Calu3 (cell line): ENCODE results near the gene KRTAP5-5. TPM values are rescaled to one million over a fixed set of nuclear protein-coding genes. Genes with fewer than 3 reads are reported as not detected.
"Not testable (repeated sequence)": the region's sequence is repeated elsewhere in the genome, so short reads cannot be mapped to it uniquely, and the experiment has no call there.

ENCODE experiments used
- Bru-seq: library from RNA; stranded (reverse); fragments of 400-500 nt; gene quantifications from one replicate; lab custom pipeline; 2021; lab: Mats Ljungman, UMichigan
- BruChase-seq, 2 experiments: library from RNA; stranded (reverse); fragments of 400-500 nt; gene quantifications; one replicate each; lab custom pipeline; 2021; lab: Mats Ljungman, UMichigan
- BruUV-seq: library from RNA; stranded (reverse); fragments of 400-500 nt; replicated peaks from 2 replicates; lab custom pipeline; 2021; lab: Mats Ljungman, UMichigan
- CTCF ChIA-PET: fragments of 300-600 bp; sonication (Branson Sonifier 250); formaldehyde crosslinking; loops from one replicate; lab custom pipeline; 2022; ENCODE audit warnings: antibody characterized with exemption; lab: Charles Lee
- DNase-seq: peaks from one replicate; pipeline ENCODE4 v3.0.0; 2022
- H3K27ac Mint-ChIP-seq: one replicate; pipeline ENCODE4 v1.8.0; 2022; ENCODE audit warnings: mixed read lengths; ENCODE audit not compliant: unreplicated experiment
- H3K27me3 Mint-ChIP-seq: one replicate; pipeline ENCODE4 v1.8.0; 2022; ENCODE audit warnings: mixed read lengths; ENCODE audit not compliant: unreplicated experiment
- H3K36me3 Mint-ChIP-seq: one replicate; pipeline ENCODE4 v1.8.0; 2022; ENCODE audit warnings: mild to moderate bottlenecking, moderate library complexity, mixed read lengths; ENCODE audit not compliant: insufficient read depth, unreplicated experiment
- H3K4me1 Mint-ChIP-seq: one replicate; pipeline ENCODE4 v1.8.0; 2022; ENCODE audit warnings: mild to moderate bottlenecking, low read depth, mixed read lengths; ENCODE audit not compliant: unreplicated experiment
- H3K4me3 Mint-ChIP-seq: one replicate; pipeline ENCODE4 v1.8.0; 2022; ENCODE audit warnings: mild to moderate bottlenecking, low read depth, moderate library complexity, mixed read lengths; ENCODE audit not compliant: unreplicated experiment
- H3K9me3 Mint-ChIP-seq: one replicate; pipeline ENCODE4 v1.8.0; 2022; ENCODE audit warnings: low read depth, mixed read lengths; ENCODE audit not compliant: unreplicated experiment
- CTCF ChIP-seq: fragments of 200-600 bp; IDR thresholded peaks from one replicate; pipeline ENCODE4 v1.8.0; 2022; ENCODE audit warnings: antibody characterized with exemption; ENCODE audit not compliant: unreplicated experiment
- intact Hi-C: fragments of 100-400 bp; cut with micrococcal nuclease; formaldehyde crosslinking; loops from one replicate; pipeline ENCODE4 v1.10.0; 2022; ENCODE audit not compliant: unreplicated experiment
- long read RNA-seq: library from polyadenylated mRNA; stranded (forward); transcript quantifications from one replicate; pipeline ENCODE4 v2.0.0, GENCODE V29; 2022
- total RNA-seq: library from RNA; stranded (reverse); gene quantifications from 2 replicates; pipeline ENCODE4 v1.2.3, GENCODE V29; 2022

KRTAP5-5 gene
- total RNA-seq, result not detected in 2 replicates
- Bru-seq, nascent RNA, result not detected
- BruChase-seq, experiment 1, labeled RNA remaining after a 6-hour chase, result not detected
- BruChase-seq, experiment 2, labeled RNA remaining after a 2-hour chase, result not detected
- long read RNA-seq, result 0 reads

GRCh38 chr11:1629326-1630185, at the start of gene KRTAP5-5:
KRTAP5-5 (plus strand) TSS chr11:1629775; CDS start chr11:1629841, 66 bp downstream.
- no peaks in the 10 kb centered on the region for H3K36me3 Mint-ChIP-seq
- CTCF ChIA-PET, result no interaction called here
- no peak for DNase-seq
- H3K27ac Mint-ChIP-seq, result no peak within 1 kb of the TSS
- H3K27me3 Mint-ChIP-seq, result peaks cover 82% of the 10 kb centered on the region
- no peaks in the 10 kb centered on the region for H3K4me1 Mint-ChIP-seq
- no peak within 1 kb of the TSS for H3K4me3 Mint-ChIP-seq
- H3K9me3 Mint-ChIP-seq, result no peaks in the 10 kb centered on the region
- BruUV-seq, result no TSS peak
- TF ChIP-seq CTCF, result no peak
- intact Hi-C loops, result no loop called here

- no peaks in the 10 kb centered on the region for H3K4me1 Mint-ChIP-seq
- intact Hi-C loops, result no loop called here
- H3K9me3 Mint-ChIP-seq, result peaks cover 3% of the 10 kb centered on the region
These were observed 47.6 kb upstream of the KRTAP5-5 start for GRCh38 chr11:1581976-1582375.

GRCh38 chr11:1582909-1583308, 46.7 kb upstream of the KRTAP5-5 start:
- H3K27me3 Mint-ChIP-seq, DNase-seq, H3K27ac Mint-ChIP-seq, H3K36me3 Mint-ChIP-seq, H3K4me1 Mint-ChIP-seq, intact Hi-C loops, BruUV-seq, H3K9me3 Mint-ChIP-seq, H3K4me3 Mint-ChIP-seq: not testable (repeated sequence)
- CTCF ChIA-PET, result interaction anchor here (0.6 to 1.5 kb wide), 2 partner anchors 9 to 541 kb away, joined by 3 to 5 read pairs; no protein-coding TSS in a partner anchor

More at GRCh38 chr11:1581976-1582375, 47.6 kb upstream of the KRTAP5-5 start:
- no peak for TF ChIP-seq CTCF
- H3K27me3 Mint-ChIP-seq, result no peaks in the 10 kb centered on the region
- BruUV-seq, result no TSS peak
- H3K27ac Mint-ChIP-seq, result no peak overlapping the region
- no peak for DNase-seq
- peaks cover 4% of the 10 kb centered on the region for H3K36me3 Mint-ChIP-seq
- CTCF ChIA-PET, result interaction anchor here (1.5 kb wide), 1 partner anchor 8 kb away, joined by 5 read pairs; no protein-coding TSS in a partner anchor
- no peak overlapping the region for H3K4me3 Mint-ChIP-seq

GRCh38 chr11:1584661-1585370, 44.8 kb upstream of the KRTAP5-5 start, which contains the start of gene KRTAP5-1:
KRTAP5-1 (minus strand) TSS chr11:1585283; CDS start chr11:1585249, 34 bp downstream.
- CTCF ChIA-PET, H3K9me3 Mint-ChIP-seq, H3K4me1 Mint-ChIP-seq, intact Hi-C loops, DNase-seq, H3K4me3 Mint-ChIP-seq, H3K27ac Mint-ChIP-seq, BruUV-seq, H3K36me3 Mint-ChIP-seq: not testable (repeated sequence)
- peaks cover 11% of the 10 kb centered on the region for H3K27me3 Mint-ChIP-seq

GRCh38 chr11:1586699-1587098, 42.9 kb upstream of the KRTAP5-5 start:
- Mint-ChIP-seq H3K9me3 (no peaks in the 10 kb centered on the region), H3K27me3 (peaks cover 11% of the 10 kb centered on the region), H3K4me3 (no peak overlapping the region), H3K36me3 (no peaks in the 10 kb centered on the region), H3K27ac (no peak overlapping the region), H3K4me1 (peaks cover 7% of the 10 kb centered on the region)
- intact Hi-C loops, result no loop called here
- TF ChIP-seq CTCF, result no peak
- BruUV-seq, result no TSS peak
- CTCF ChIA-PET, result no interaction called here
- DNase-seq, result no peak

DNA sequence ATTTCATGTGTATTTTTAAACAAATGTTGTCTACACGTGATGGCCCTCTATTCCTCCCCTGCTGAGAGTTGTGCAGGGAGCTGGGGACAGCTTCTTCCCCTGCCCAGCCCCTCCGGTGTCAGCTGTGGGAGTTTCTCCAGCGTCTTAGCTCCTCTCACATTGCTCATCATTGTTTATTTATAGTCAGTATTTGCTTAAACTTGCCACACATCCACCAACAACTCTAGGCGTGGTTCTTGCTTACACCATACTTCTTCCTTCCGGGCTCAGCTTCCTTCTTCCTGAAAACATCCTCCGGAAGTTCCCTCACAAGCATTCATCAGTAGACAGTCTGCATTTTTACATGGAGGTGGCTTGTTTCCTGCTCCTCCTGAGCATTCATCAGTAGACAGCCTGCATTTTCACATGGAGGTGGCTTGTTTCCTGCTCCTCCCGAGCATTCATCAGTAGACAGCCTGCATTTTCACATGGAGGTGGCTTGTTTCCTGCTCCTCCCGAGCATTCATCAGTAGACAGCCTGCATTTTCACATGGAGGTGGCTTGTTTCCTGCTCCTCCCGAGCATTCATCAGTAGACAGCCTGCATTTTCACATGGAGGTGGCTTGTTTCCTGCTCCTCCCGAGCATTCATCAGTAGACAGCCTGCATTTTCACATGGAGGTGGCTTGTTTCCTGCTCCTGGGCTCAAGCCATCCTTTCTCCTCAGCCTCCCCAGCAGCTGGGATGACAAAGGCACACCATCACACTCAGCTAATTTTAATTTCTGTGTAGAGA, 40.2 kb upstream of the KRTAP5-5 start:
- peaks cover 33% of the 10 kb centered on the region for H3K27me3 Mint-ChIP-seq
- CTCF ChIA-PET, result interaction anchor here (0.6 kb wide), 1 partner anchor 682 kb away, joined by 4 read pairs; no protein-coding TSS in a partner anchor
- H3K36me3 Mint-ChIP-seq, H3K27ac Mint-ChIP-seq, H3K4me1 Mint-ChIP-seq, intact Hi-C loops, BruUV-seq, H3K9me3 Mint-ChIP-seq, DNase-seq, H3K4me3 Mint-ChIP-seq: not testable (repeated sequence)
